Measurements from ENCODE around the gene HLA-A. TPM values are rescaled to one million over a fixed set of nuclear protein-coding genes. Genes with fewer than 3 reads are reported as not detected.
"Not testable (repeated sequence)": the region's sequence is repeated elsewhere in the genome, so short reads cannot be mapped to it uniquely, and the experiment has no call there.

HLA-A gene
- total and polyA plus RNA-seq, 2 of the 13 experiments (the other 11 are each of a cell fraction or from before 2014, with no cell fraction given), result 345 to 527 TPM

DNA sequence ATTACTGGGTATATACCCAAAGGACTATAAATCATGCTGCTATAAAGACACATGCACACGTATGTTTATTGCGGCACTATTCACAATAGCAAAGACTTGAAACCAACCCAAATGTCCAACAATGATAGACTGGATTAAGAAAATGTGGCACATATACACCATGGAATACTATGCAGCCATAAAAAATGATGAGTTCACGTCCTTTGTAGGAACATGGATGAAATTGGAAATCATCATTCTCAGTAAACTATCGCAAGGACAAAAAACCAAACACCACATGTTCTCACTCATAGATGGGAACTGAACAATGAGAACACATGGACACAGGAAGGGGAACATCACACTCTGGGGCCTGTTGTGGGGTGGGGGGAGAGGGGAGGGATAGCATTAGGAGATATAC lies 37.7 kb downstream of the HLA-A start:
- WGBS (ENCODE audit: low lambda C conversion rate), result 97% methylated on average over 4 of the region's 4 CpGs
- FAIRE-seq; H3K79me2 ChIP-seq (ENCODE audit: insufficient read depth, low read length); H4K20me1 ChIP-seq (ENCODE audit: insufficient read depth, low read length); H3K4me3 ChIP-seq (replicated peaks in 1 of 3; ENCODE audit: insufficient read depth in 1 of 3, low read depth in 2 of 3, low read length in 3 of 3); H3K27me3 ChIP-seq (ENCODE audit: control insufficient read depth in 1 of 2, insufficient read depth in 2 of 2, low read length in 2 of 2); ATAC-seq; H3K27ac ChIP-seq (ENCODE audit: extremely low read length, insufficient read depth, low read length); H3K36me3 ChIP-seq (replicated peaks in 1 of 2; ENCODE audit: control insufficient read depth in 1 of 2, insufficient read depth in 2 of 2, low read length in 2 of 2); H3K9ac ChIP-seq (ENCODE audit: insufficient read depth, low read depth, low read length); DNase-seq (ENCODE audit: low spot score); in situ Hi-C loops (cut with HindIII; ENCODE audit: extremely low pct_ligation_motif_present, low pct_unique_long_range_greater_than_20kb); POLR2A ChIA-PET; BruUV-seq (replicated peaks); H2AFZ ChIP-seq (ENCODE audit: low read length); H3K9me3 ChIP-seq (ENCODE audit: low read length); intact Hi-C loops (cut with micrococcal nuclease; ENCODE audit: unreplicated experiment); H3K4me2 ChIP-seq (ENCODE audit: low read depth, low read length); CTCF ChIA-PET (ENCODE audit: low intra/inter-chr PET ratio, low total read pairs): not testable (repeated sequence)
- peaks cover 39% of the 10 kb centered on the region for H3K4me1 ChIP-seq (ENCODE audit: insufficient read depth, low read length)

DNA sequence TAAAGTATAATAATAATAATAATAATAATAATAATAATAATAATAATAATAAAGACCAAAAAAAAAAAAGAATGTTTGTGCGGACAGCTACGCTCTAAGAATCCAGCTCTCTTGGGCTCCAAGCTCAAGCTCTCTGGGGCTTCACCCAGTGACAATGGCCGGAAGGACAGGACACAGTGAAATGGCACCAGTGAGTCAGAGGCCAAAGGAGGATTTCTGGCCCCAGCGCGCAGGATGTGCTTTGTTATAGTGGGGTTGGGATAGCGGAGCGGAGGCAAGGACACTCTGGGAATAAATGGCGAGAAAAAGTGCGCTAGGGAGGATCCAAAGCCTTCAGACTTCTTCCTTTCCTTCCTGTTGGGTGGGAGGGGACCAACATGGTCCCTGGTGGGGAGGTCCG lies 38.2 kb downstream of the HLA-A start:
- no peaks in the 10 kb centered on the region for H3K79me2 ChIP-seq (ENCODE audit: insufficient read depth, low read length)
- 93% methylated on average over 10 of the region's 10 CpGs for WGBS (ENCODE audit: low lambda C conversion rate)
- FAIRE-seq (no peak), DNase-seq (ENCODE audit: low spot score) (no peak), ATAC-seq (no peak)
- H3K4me3 ChIP-seq (replicated peaks in 1 of 3; ENCODE audit: insufficient read depth in 1 of 3, low read depth in 2 of 3, low read length in 3 of 3), result no peak overlapping the region
- H2AFZ ChIP-seq (ENCODE audit: low read length), result no peak overlapping the region
- BruUV-seq (replicated peaks), result no TSS peak
- no peak overlapping the region for H3K4me2 ChIP-seq (ENCODE audit: low read depth, low read length)
- H4K20me1 ChIP-seq (ENCODE audit: insufficient read depth, low read length), result no peaks in the 10 kb centered on the region
- H3K9ac ChIP-seq (ENCODE audit: insufficient read depth, low read depth, low read length), result no peak overlapping the region
- in situ Hi-C loops (cut with HindIII; ENCODE audit: extremely low pct_ligation_motif_present, low pct_unique_long_range_greater_than_20kb) (no loop called here), intact Hi-C loops (cut with micrococcal nuclease; ENCODE audit: unreplicated experiment) (no loop called here)
- ChIA-PET CTCF (ENCODE audit: low intra/inter-chr PET ratio, low total read pairs) (no interaction called here), POLR2A (no interaction called here)
- no peaks in the 10 kb centered on the region for H3K27me3 ChIP-seq (ENCODE audit: control insufficient read depth in 1 of 2, insufficient read depth in 2 of 2, low read length in 2 of 2)
- no peaks in the 10 kb centered on the region for H3K9me3 ChIP-seq (ENCODE audit: low read length)
- peaks cover 36% of the 10 kb centered on the region for H3K4me1 ChIP-seq (ENCODE audit: insufficient read depth, low read length)
- no peak overlapping the region for H3K27ac ChIP-seq (ENCODE audit: extremely low read length, insufficient read depth, low read length)
- H3K36me3 ChIP-seq (replicated peaks in 1 of 2; ENCODE audit: control insufficient read depth in 1 of 2, insufficient read depth in 2 of 2, low read length in 2 of 2), result no peaks in the 10 kb centered on the region
- TF ChIP-seq GPN1 (CRISPR knock-in tag; IDR thresholded peaks at IDR 0.05; ENCODE audit: borderline replicate concordance), result no peak
- TF ChIP-seq, protein P1, sequence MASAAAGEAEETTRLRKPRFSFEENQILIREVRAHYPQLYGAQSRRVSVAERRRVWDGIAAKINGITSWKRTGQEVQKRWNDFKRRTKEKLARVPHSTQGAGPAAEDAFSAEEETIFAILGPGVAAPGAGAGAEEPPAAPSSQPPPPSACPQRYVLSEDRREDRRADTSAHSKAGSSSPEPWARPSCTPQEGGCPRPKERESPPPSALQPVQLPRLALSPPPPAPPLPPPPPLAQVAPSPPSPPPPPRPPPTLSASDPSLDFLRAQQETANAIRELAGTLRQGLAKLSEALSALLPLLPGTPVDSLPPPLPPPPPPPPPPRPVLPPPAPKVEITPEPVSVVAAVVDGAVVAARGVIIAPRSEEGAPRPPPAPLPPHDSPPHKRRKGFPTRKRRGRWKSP (CRISPR knock-in tag; IDR thresholded peaks at IDR 0.05), result no peak
- TF ChIP-seq, protein P2, sequence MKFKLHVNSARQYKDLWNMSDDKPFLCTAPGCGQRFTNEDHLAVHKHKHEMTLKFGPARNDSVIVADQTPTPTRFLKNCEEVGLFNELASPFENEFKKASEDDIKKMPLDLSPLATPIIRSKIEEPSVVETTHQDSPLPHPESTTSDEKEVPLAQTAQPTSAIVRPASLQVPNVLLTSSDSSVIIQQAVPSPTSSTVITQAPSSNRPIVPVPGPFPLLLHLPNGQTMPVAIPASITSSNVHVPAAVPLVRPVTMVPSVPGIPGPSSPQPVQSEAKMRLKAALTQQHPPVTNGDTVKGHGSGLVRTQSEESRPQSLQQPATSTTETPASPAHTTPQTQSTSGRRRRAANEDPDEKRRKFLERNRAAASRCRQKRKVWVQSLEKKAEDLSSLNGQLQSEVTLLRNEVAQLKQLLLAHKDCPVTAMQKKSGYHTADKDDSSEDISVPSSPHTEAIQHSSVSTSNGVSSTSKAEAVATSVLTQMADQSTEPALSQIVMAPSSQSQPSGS (CRISPR knock-in tag; IDR thresholded peaks at IDR 0.05), result no peak
- TF ChIP-seq, protein P3, sequence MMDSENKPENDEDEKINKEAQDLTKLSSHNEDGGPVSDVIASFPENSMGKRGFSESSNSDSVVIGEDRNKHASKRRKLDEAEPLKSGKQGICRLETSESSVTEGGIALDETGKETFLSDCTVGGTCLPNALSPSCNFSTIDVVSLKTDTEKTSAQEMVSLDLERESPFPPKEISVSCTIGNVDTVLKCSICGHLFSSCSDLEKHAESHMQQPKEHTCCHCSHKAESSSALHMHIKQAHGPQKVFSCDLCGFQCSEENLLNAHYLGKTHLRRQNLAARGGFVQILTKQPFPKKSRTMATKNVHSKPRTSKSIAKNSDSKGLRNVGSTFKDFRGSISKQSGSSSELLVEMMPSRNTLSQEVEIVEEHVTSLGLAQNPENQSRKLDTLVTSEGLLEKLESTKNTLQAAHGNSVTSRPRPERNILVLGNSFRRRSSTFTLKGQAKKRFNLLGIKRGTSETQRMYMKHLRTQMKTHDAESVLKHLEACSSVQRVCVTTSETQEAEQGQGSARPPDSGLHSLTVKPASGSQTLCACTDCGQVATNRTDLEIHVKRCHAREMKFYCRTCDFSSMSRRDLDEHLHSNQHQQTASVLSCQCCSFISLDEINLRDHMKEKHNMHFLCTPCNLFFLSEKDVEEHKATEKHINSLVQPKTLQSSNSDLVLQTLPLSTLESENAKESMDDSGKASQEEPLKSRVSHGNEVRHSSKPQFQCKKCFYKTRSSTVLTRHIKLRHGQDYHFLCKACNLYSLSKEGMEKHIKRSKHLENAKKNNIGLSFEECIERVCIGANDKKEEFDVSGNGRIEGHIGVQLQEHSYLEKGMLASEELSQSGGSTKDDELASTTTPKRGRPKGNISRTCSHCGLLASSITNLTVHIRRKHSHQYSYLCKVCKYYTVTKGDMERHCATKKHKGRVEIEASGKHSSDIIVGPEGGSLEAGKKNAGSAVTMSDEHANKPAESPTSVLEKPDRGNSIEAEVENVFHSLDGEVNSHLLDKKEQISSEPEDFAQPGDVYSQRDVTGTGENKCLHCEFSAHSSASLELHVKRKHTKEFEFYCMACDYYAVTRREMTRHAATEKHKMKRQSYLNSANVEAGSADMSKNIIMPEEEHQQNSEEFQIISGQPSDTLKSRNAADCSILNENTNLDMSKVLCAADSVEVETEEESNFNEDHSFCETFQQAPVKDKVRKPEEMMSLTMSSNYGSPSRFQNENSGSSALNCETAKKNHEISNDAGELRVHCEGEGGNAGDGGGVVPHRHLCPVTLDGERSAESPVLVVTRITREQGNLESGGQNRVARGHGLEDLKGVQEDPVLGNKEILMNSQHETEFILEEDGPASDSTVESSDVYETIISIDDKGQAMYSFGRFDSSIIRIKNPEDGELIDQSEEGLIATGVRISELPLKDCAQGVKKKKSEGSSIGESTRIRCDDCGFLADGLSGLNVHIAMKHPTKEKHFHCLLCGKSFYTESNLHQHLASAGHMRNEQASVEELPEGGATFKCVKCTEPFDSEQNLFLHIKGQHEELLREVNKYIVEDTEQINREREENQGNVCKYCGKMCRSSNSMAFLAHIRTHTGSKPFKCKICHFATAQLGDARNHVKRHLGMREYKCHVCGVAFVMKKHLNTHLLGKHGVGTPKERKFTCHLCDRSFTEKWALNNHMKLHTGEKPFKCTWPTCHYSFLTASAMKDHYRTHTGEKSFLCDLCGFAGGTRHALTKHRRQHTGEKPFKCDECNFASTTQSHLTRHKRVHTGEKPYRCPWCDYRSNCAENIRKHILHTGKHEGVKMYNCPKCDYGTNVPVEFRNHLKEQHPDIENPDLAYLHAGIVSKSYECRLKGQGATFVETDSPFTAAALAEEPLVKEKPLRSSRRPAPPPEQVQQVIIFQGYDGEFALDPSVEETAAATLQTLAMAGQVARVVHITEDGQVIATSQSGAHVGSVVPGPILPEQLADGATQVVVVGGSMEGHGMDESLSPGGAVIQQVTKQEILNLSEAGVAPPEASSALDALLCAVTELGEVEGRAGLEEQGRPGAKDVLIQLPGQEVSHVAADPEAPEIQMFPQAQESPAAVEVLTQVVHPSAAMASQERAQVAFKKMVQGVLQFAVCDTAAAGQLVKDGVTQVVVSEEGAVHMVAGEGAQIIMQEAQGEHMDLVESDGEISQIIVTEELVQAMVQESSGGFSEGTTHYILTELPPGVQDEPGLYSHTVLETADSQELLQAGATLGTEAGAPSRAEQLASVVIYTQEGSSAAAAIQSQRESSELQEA (CRISPR knock-in tag; IDR thresholded peaks at IDR 0.05; ENCODE audit: not compliant biosample characterization), result no peak
- TF ChIP-seq, protein P4, sequence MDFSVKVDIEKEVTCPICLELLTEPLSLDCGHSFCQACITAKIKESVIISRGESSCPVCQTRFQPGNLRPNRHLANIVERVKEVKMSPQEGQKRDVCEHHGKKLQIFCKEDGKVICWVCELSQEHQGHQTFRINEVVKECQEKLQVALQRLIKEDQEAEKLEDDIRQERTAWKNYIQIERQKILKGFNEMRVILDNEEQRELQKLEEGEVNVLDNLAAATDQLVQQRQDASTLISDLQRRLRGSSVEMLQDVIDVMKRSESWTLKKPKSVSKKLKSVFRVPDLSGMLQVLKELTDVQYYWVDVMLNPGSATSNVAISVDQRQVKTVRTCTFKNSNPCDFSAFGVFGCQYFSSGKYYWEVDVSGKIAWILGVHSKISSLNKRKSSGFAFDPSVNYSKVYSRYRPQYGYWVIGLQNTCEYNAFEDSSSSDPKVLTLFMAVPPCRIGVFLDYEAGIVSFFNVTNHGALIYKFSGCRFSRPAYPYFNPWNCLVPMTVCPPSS (IDR thresholded peaks at IDR 0.05), result no peak
- TF ChIP-seq XBP1 (CRISPR knock-in tag; IDR thresholded peaks at IDR 0.05), result no peak

Measured in HepG2 (cell line).